Activated CD4-positive, alpha-beta T cell treated with anti-CD3 and anti-CD28 coated beads for 36 hours (primary cell): ENCODE data around the gene EPB41L2. TPM values are rescaled to one million over a fixed set of nuclear protein-coding genes. Genes with fewer than 3 reads are reported as not detected.

ENCODE experiments used
- ATAC-seq: fragments of 200-7000 bp; cut with Tn5 transposase; one replicate; pipeline ENCODE4 v1.10.0; 2021; ENCODE audit warnings: mild to moderate bottlenecking, moderate library complexity
- CTCF ChIA-PET: fragments of 350-600 bp; sonication (Branson Sonifier 250); formaldehyde crosslinking; loops from one replicate; lab custom pipeline; 2021; ENCODE audit warnings: antibody characterized with exemption; lab: Charles Lee
- POLR2A ChIA-PET: fragments of 350-600 bp; sonication (Branson Sonifier 250); formaldehyde crosslinking; loops from one replicate; lab custom pipeline; 2021; ENCODE audit warnings: antibody characterized with exemption, inconsistent platforms; lab: Charles Lee
- DNase-seq: peaks from one replicate; pipeline ENCODE4 v3.0.0-alpha.2; 2020
- H3K27ac Mint-ChIP-seq: one replicate; pipeline ENCODE4 v1.8.0; 2021; ENCODE audit warnings: mixed read lengths
- H3K27me3 Mint-ChIP-seq: one replicate; pipeline ENCODE4 v1.8.0; 2021; ENCODE audit warnings: mixed read lengths
- H3K36me3 Mint-ChIP-seq: one replicate; pipeline ENCODE4 v1.8.0; 2021; ENCODE audit warnings: low read depth, mixed read lengths
- H3K4me1 Mint-ChIP-seq: one replicate; pipeline ENCODE4 v1.8.0; 2021; ENCODE audit warnings: mixed read lengths
- H3K4me3 Mint-ChIP-seq: one replicate; pipeline ENCODE4 v1.8.0; 2021; ENCODE audit warnings: mild to moderate bottlenecking, moderate library complexity, mixed read lengths
- H3K9me3 Mint-ChIP-seq: one replicate; pipeline ENCODE4 v1.8.0; 2021; ENCODE audit warnings: low read depth, mixed read lengths
- intact Hi-C, 2 experiments: fragments of 100-400 bp; cut with DNase I in 1 of 2; cut with micrococcal nuclease in 1 of 2; formaldehyde crosslinking; loops; one replicate each; pipeline versions ENCODE4 v1.14.2 to v1.15.1; 2022 to 2024; cut with DNase I, micrococcal nuclease
- total RNA-seq, 2 experiments: library from RNA; stranded (reverse); gene quantifications; one replicate each; pipeline ENCODE4 v1.2.3, GENCODE V29; 2021

EPB41L2 gene
- total RNA-seq, 2 experiments from 2014 or later, result 33.3 to 43.4 TPM

DNA sequence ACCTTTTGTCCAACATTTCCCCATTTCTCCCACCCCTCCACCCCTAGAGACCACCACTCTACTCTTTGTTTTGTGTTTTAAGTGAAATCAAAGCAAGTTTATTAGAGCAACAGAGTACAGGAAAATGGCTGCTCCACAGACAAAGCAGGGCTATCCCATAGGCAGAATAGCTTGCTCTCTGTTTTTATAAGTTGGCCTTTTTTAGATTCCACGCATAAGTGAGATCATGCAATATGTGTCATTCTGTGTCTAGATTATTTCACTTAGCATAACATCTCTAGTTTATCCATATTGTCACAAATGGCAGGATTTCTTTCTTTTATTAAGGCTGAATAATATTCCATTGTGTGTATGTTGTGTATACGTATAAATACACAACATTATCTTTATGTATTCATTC lies 266.0 kb downstream of the EPB41L2 start:
- CTCF ChIA-PET, result interaction anchor here (0.6 to 1.4 kb wide), 2 partner anchors 8 to 11 kb away, joined by 3 to 4 read pairs; no protein-coding TSS in a partner anchor
- Mint-ChIP-seq H3K9me3 (peaks cover 7% of the 10 kb centered on the region), H3K36me3 (peaks cover 2% of the 10 kb centered on the region), H3K4me1 (peaks cover 6% of the 10 kb centered on the region), H3K27ac (no peak overlapping the region), H3K4me3 (no peak overlapping the region), H3K27me3 (peaks cover 2% of the 10 kb centered on the region)
- POLR2A ChIA-PET, result no interaction called here
- ATAC-seq (no peak), DNase-seq (no peak)
- intact Hi-C loops, result no loop called here

DNA sequence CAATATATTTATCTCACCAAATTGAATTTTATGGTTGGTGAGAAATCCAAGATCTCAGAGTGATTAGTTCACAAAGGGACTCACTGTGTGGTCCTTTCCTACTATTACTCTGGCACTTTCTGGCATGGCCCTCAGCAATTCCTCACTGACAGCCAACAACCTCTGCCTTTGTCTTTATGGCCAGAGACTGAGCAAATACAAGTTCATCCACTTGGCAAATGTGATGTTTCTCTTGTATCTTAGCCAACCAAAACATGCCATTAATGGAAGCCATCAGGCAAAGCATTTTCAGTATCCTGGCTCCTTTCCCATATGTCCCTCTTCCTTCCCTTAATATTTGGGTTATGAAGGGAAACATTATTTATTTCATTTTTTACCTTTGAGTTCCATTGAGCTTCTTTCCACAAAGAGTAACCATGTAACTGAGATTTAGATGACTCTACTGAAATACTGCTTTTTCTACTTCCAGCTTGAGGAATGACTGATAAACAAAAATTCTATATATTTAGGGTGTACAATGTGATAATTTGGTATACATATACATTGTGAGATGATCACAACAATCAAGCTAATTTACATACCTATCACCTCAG lies 266.6 kb downstream of the EPB41L2 start:
- ATAC-seq, result no peak
- CTCF ChIA-PET, result interaction anchor here (1.4 kb wide), 1 partner anchor 8 kb away, joined by 4 read pairs; no protein-coding TSS in a partner anchor

DNA sequence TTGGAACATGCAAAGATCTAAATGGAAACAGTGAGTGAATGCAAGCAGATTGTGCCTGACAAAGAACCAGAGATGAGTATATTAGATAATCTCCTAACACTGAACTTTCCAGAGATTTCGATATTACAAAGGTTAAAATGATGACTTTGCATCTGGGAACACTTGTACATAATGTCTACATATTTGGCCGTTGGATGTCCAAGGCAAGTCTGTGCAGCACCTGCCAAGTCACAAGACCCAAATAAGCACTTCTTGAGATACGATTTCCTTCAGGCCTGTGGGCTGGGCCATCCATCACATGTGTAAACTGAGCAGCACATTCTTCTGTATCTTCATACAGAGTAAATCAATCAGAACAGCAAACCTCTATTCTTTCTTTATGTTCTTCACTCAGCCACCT lies 268.3 kb downstream of the EPB41L2 start:
- Mint-ChIP-seq H3K27me3 (peaks cover 2% of the 10 kb centered on the region), H3K4me1 (peaks cover 6% of the 10 kb centered on the region), H3K4me3 (no peak overlapping the region), H3K27ac (no peak overlapping the region), H3K36me3 (peaks cover 2% of the 10 kb centered on the region), H3K9me3 (peaks cover 5% of the 10 kb centered on the region)
- intact Hi-C loops, result no loop called here
- ChIA-PET CTCF (no interaction called here), POLR2A (no interaction called here)
- no peak for DNase-seq
- no peak for ATAC-seq

More for the DNA sequence above, 266.6 kb downstream of the EPB41L2 start:
- no peak for DNase-seq
- Mint-ChIP-seq H3K9me3 (peaks cover 5% of the 10 kb centered on the region), H3K4me1 (peaks cover 6% of the 10 kb centered on the region), H3K36me3 (peaks cover 2% of the 10 kb centered on the region), H3K27me3 (peaks cover 2% of the 10 kb centered on the region), H3K4me3 (no peak overlapping the region), H3K27ac (no peak overlapping the region)
- POLR2A ChIA-PET, result no interaction called here
- intact Hi-C loops, result no loop called here

DNA sequence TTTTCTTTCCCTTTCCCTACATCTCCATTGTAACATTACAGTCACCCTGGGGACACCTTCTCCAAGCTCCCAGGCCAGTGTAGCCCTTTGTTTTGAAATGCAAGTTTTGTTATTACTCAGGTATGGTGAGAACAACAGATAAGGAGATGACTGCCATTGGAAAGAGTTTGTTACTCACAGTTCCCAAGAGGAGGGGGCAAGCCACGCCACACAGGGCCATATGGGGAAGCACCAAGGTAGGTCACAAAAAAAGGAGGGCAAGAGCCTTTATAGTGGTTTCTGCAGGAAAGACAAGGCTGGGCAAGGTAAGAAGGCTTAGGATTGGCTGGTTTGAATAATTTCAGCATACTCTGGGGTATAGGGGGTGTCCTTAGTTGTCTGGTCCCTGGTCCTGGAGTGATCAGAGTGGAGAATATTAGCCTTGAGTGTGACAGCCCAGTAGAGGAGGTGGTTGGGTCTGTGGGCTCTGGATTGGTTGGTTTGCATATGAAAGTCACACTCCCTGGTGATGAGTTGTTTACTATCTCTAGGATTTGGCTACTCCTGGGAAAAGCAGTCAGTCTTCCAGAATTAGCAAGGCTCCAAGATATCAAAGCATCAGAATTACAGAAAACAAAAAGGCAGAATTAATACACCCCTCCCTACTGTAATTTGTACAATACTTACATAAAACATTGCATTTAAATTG lies 268.9 kb downstream of the EPB41L2 start:
- Mint-ChIP-seq H3K9me3 (peaks cover 5% of the 10 kb centered on the region), H3K4me1 (peaks cover 6% of the 10 kb centered on the region), H3K27me3 (peaks cover 2% of the 10 kb centered on the region), H3K4me3 (no peak overlapping the region), H3K27ac (no peak overlapping the region), H3K36me3 (peaks cover 2% of the 10 kb centered on the region)
- DNase-seq (peak; percentile 26), ATAC-seq (peak; percentile 58)
- intact Hi-C loops, result no loop called here
- CTCF ChIA-PET, result no interaction called here
- POLR2A ChIA-PET, result no interaction called here

Other genes starting within 250 kb of the EPB41L2 start
- gene SMLR1, start 235.8 kb downstream of the EPB41L2 start, total RNA-seq, result not detected
- 1 to 10 TPM; 5.1 to 6.0 TPM for gene AKAP7, start 72.2 kb upstream of the EPB41L2 start, total RNA-seq